Left cardiac atrium (tissue), 4 donors: ENCODE measurements around the gene RANBP3. TPM values are rescaled to one million over a fixed set of nuclear protein-coding genes. Genes with fewer than 3 reads are reported as not detected.
"Not testable (repeated sequence)": the region's sequence is repeated elsewhere in the genome, so short reads cannot be mapped to it uniquely, and the experiment has no call there.

Source experiments
- ATAC-seq, 2 donors: fragments of 200-7000 bp; cut with Tn5 transposase; one replicate each; pipeline ENCODE4 v1.9.1; 2020; ENCODE audit warnings: mild to moderate bottlenecking in 2 of 2, moderate library complexity in 2 of 2
- DNase-seq: peaks from one replicate; pipeline ENCODE4 v3.0.0-alpha.2; 2020
- intact Hi-C, 2 donors: fragments of 100-400 bp; cut with DNase I; formaldehyde crosslinking; loops; one replicate each; pipeline versions ENCODE4 v1.14.1 to v1.15.1; 2022 to 2023
- total RNA-seq, 2 donors: library from RNA; stranded (reverse); fragmentation: NEBNext Ultra II Directional; extraction: Animal tissue kit (Norgen Biotek cat#: 25700); gene quantifications; one replicate each; pipeline ENCODE4 v1.2.1, GENCODE V29; 2021
- donor health status: DM: no; HTN: yes; CAD: no.
- donor health status: DM: no; HTN: yes; CAD: no; lungs with severe emphysema.
- donor health status: DM: yes; HTN: yes; CAD: no.
- donor health status: Dilated cardiomyopathy.

The RANBP3 gene
- total RNA-seq, 2 donors from 2014 or later = 44.7 to 52.7 TPM

- DNase-seq, ATAC-seq, intact Hi-C loops: not testable (repeated sequence)
Measured at GRCh38 chr19:5883157-5883873, 94.6 kb downstream of the RANBP3 start.

GRCh38 chr19:5882421-5882968 is 95.4 kb downstream of the RANBP3 start:
- ATAC-seq (no peak), DNase-seq (no peak)
- intact Hi-C loops = no loop called here

GRCh38 chr19:5881543-5882299 is 96.2 kb downstream of the RANBP3 start:
- ATAC-seq (no peak), DNase-seq (no peak)
- intact Hi-C loops = no loop called here

GRCh38 chr19:5880604-5881078 is 97.3 kb downstream of the RANBP3 start:
- intact Hi-C loops = no loop called here
- ATAC-seq (peak; percentile 91 to 92), DNase-seq (peak; percentile 73)

GRCh38 chr19:5880196-5880595 is 97.7 kb downstream of the RANBP3 start:
- DNase-seq (no peak), ATAC-seq (no peak)
- intact Hi-C loops = no loop called here

GRCh38 chr19:5877882-5878281 is 100.1 kb downstream of the RANBP3 start:
- ATAC-seq = no peak
- intact Hi-C loops = no loop called here

GRCh38 chr19:5877427-5877826 is 100.5 kb downstream of the RANBP3 start:
- no peak for DNase-seq
- no peak for ATAC-seq
- intact Hi-C loops = no loop called here

More at GRCh38 chr19:5877882-5878281, 100.1 kb downstream of the RANBP3 start:
- no peak for DNase-seq

- intact Hi-C loops, ATAC-seq, DNase-seq: not testable (repeated sequence)
Measured at GRCh38 chr19:5874496-5874895, 103.4 kb downstream of the RANBP3 start.

GRCh38 chr19:5873617-5874199 is 104.2 kb downstream of the RANBP3 start:
- intact Hi-C loops = no loop called here
- no peak for DNase-seq
- no peak for ATAC-seq

GRCh38 chr19:5870986-5871394 is 107.0 kb downstream of the RANBP3 start:
- intact Hi-C loops = no loop called here
- ATAC-seq (no peak), DNase-seq (no peak)

GRCh38 chr19:5867201-5868136 is 110.5 kb downstream of the RANBP3 start:
- intact Hi-C loops = no loop called here
- no peak for ATAC-seq
- no peak for DNase-seq

Other genes with a start within 250 kb of the RANBP3 start
- gene PRR22, start 193.4 kb downstream of the RANBP3 start, total RNA-seq = 1 to 10 TPM in 1 of 2 donors, under 1 TPM in 1; 0.47 to 1.7 TPM
- gene DUS3L, start 187.0 kb downstream of the RANBP3 start, total RNA-seq = 10 to 100 TPM; 15.3 to 28.2 TPM
- 10 to 100 TPM; 28.7 to 29.6 TPM for gene NRTN, start 173.1 kb downstream of the RANBP3 start, total RNA-seq
- not detected for gene FUT6, start 138.4 kb downstream of the RANBP3 start, total RNA-seq
- gene FUT3, start 126.7 kb downstream of the RANBP3 start, total RNA-seq = not detected
- gene FUT5, start 107.6 kb downstream of the RANBP3 start, total RNA-seq = not detected
- 100 to 1,000 TPM; 503 to 537 TPM for gene NDUFA11, start 74.3 kb downstream of the RANBP3 start, total RNA-seq
- 1 to 10 TPM; 1.9 to 3.3 TPM for gene VMAC, start 73.3 kb downstream of the RANBP3 start, total RNA-seq
- gene CAPS, start 63.9 kb downstream of the RANBP3 start, total RNA-seq = 1 to 10 TPM; 6.6 to 6.9 TPM
- gene RFX2, start 132.4 kb upstream of the RANBP3 start, total RNA-seq = 10 to 100 TPM; 10.5 to 11.5 TPM
- not detected for gene ACSBG2, start 157.5 kb upstream of the RANBP3 start, total RNA-seq